HepG2 (cell line): ENCODE results near the gene NACC2. TPM values are rescaled to one million over a fixed set of nuclear protein-coding genes. Genes with fewer than 3 reads are reported as not detected.

Source experiments
- ATAC-seq: fragments of 200-7000 bp; cut with Tn5 transposase; 3 replicates; pipeline ENCODE4 v1.9.1; 2020; ENCODE audit warnings: mild to moderate bottlenecking, moderate library complexity
- BruUV-seq: library from RNA; stranded (reverse); fragments of 400-500 nt; replicated peaks from 2 replicates; lab custom pipeline; 2021; lab: Mats Ljungman, UMichigan
- CTCF ChIA-PET: fragments of 300-600 bp; formaldehyde crosslinking; extraction: SDS; loops from one replicate; lab custom pipeline; 2021; ENCODE audit warnings: low total read pairs, inconsistent platforms, low intra/inter-chr PET ratio; lab: Yijun Ruan, JAX
- POLR2A ChIA-PET: fragments of 350-600 bp; sonication (Branson Sonifier 250); formaldehyde crosslinking; loops from one replicate; lab custom pipeline; 2020; ENCODE audit warnings: antibody characterized with exemption, inconsistent platforms; lab: Yijun Ruan, JAX
- DNase-seq: peaks from one replicate; pipeline ENCODE4 v3.0.0-alpha.2; 2015; ENCODE audit warnings: low spot score
- FAIRE-seq: peaks from 3 replicates; lab custom pipeline; 2011; peaks lifted over from hg19 to GRCh38; lab: Jason Lieb, UNC
- H2AFZ ChIP-seq: one replicate; pipeline ENCODE4 v1.6.1; 2011; ENCODE audit warnings: low read length, inconsistent platforms
- H3K27ac ChIP-seq: fragments of 300-600 bp; 3 replicates; pipeline ENCODE4 v1.8.0; 2011; ENCODE audit warnings: mixed run types, mild to moderate bottlenecking, mixed read lengths, low read length, inconsistent platforms; ENCODE audit not compliant: insufficient read depth; ENCODE audit errors: extremely low read length
- H3K27me3 ChIP-seq, 2 experiments: fragments of 200-600 bp in 1 of 2; 2 replicates in 1 of 2; 3 replicates in 1 of 2; pipeline versions ENCODE4 v1.6.0 to v1.8.0; 2011; ENCODE audit warnings: low read length in 2 of 2, mild to moderate bottlenecking in 2 of 2, moderate library complexity in 2 of 2, inconsistent platforms in 1 of 2; ENCODE audit not compliant: insufficient read depth in 2 of 2, control insufficient read depth in 1 of 2
- H3K36me3 ChIP-seq, 2 experiments: fragments of 200-600 bp in 1 of 2; replicated peaks in 1 of 2; 2 replicates in 1 of 2; 3 replicates in 1 of 2; pipeline versions ENCODE4 v1.5.1 to v1.8.0; 2011; ENCODE audit warnings: low read length in 2 of 2, inconsistent platforms in 1 of 2; ENCODE audit not compliant: insufficient read depth in 2 of 2, control insufficient read depth in 1 of 2
- H3K4me1 ChIP-seq: 2 replicates; pipeline ENCODE4 v1.5.1; 2012; ENCODE audit warnings: low read length, inconsistent platforms; ENCODE audit not compliant: insufficient read depth
- H3K4me2 ChIP-seq: 2 replicates; pipeline ENCODE4 v1.6.0; 2011; ENCODE audit warnings: low read depth, low read length, inconsistent platforms
- H3K4me3 ChIP-seq, 3 experiments: fragments of 200-600 bp in 1 of 3; sonication (generic), shearing (Covaris generic) in 1 of 3; replicated peaks in 1 of 3; 2 replicates each; pipeline ENCODE4 v1.5.1; 2011 to 2016; ENCODE audit warnings: low read length in 3 of 3, inconsistent platforms in 2 of 3, low read depth in 2 of 3, mild to moderate bottlenecking in 2 of 3, control low read depth in 1 of 3, mixed read lengths in 1 of 3; ENCODE audit not compliant: insufficient read depth in 1 of 3
- H3K79me2 ChIP-seq: one replicate; pipeline ENCODE4 v1.6.1; 2011; ENCODE audit warnings: low read length, inconsistent platforms; ENCODE audit not compliant: insufficient read depth
- H3K9ac ChIP-seq: 2 replicates; pipeline ENCODE4 v1.6.0; 2011; ENCODE audit warnings: mild to moderate bottlenecking, low read depth, low read length, inconsistent platforms; ENCODE audit not compliant: insufficient read depth
- H3K9me3 ChIP-seq: 2 replicates; pipeline ENCODE4 v1.5.1; 2012; ENCODE audit warnings: mild to moderate bottlenecking, low read length
- H4K20me1 ChIP-seq: 2 replicates; pipeline ENCODE4 v1.6.0; 2011; ENCODE audit warnings: inconsistent platforms, mild to moderate bottlenecking, low read length, moderate library complexity; ENCODE audit not compliant: insufficient read depth
- AGO1 ChIP-seq: fragments of 200-400 bp; formaldehyde crosslinking; IDR thresholded peaks from 2 replicates; pipeline ENCODE4 v1.6.1; 2017; ENCODE audit warnings: mild to moderate bottlenecking, low read depth, low read length, moderate library complexity; ENCODE audit not compliant: poor library complexity, severe bottlenecking
- EP300 ChIP-seq, 3 experiments: sonication (generic) in 1 of 3; formaldehyde crosslinking in 1 of 3; IDR thresholded peaks; 2 replicates each; pipeline versions ENCODE4 v1.5.1 to v1.6.1; 2011 to 2020; ENCODE audit warnings: low read depth in 2 of 3, low read length in 2 of 3, borderline replicate concordance in 1 of 3, improper control_type of control experiment in 1 of 3, mild to moderate bottlenecking in 1 of 3, missing genetic modification reagents in 1 of 3, moderate library complexity in 1 of 3
- FOXO1 ChIP-seq: sonication (generic); formaldehyde crosslinking; IDR thresholded peaks from 2 replicates; pipeline ENCODE4 v1.4.0; 2020; ENCODE audit warnings: missing genetic modification reagents
- HNRNPH1 ChIP-seq: fragments of 200-400 bp; formaldehyde crosslinking; optimal IDR thresholded peaks from 2 replicates; pipeline ENCODE3; 2017; ENCODE audit warnings: mild to moderate bottlenecking, low read depth, low read length
- HOXA9 ChIP-seq: sonication (generic); formaldehyde crosslinking; IDR thresholded peaks from 2 replicates; pipeline ENCODE4 v1.8.1; 2022; ENCODE audit warnings: missing genetic modification reagents, mild to moderate bottlenecking, moderate library complexity, borderline replicate concordance
- JDP2 ChIP-seq: sonication (generic); formaldehyde crosslinking; IDR thresholded peaks from 2 replicates; pipeline ENCODE4 v1.8.1; 2022; ENCODE audit warnings: missing genetic modification reagents, borderline replicate concordance
- KLF13 ChIP-seq: sonication (generic); formaldehyde crosslinking; IDR thresholded peaks from 2 replicates; pipeline ENCODE4 v1.4.0; 2020; ENCODE audit warnings: mild to moderate bottlenecking, missing genetic modification reagents
- MAX ChIP-seq: IDR thresholded peaks from 2 replicates; pipeline ENCODE4 v1.6.1; 2012; ENCODE audit warnings: inconsistent platforms
- PCBP2 ChIP-seq: fragments of 200-400 bp; formaldehyde crosslinking; optimal IDR thresholded peaks from 2 replicates; pipeline ENCODE3; 2018; ENCODE audit warnings: low read length, low read depth; ENCODE audit not compliant: poor library complexity, severe bottlenecking
- RBFOX2 ChIP-seq: fragments of 200-400 bp; formaldehyde crosslinking; IDR thresholded peaks from 2 replicates; pipeline ENCODE4 v1.6.1; 2017; ENCODE audit warnings: low read depth, mild to moderate bottlenecking, low read length
- SKI ChIP-seq: fragments of 450-650 bp; IDR thresholded peaks from one replicate; pipeline ENCODE4 v1.6.1; 2018; ENCODE audit warnings: mild to moderate bottlenecking; ENCODE audit not compliant: partially characterized antibody
- SP1 ChIP-seq, 2 experiments: fragments of 450-650 bp in 1 of 2; sonication (generic) in 1 of 2; formaldehyde crosslinking in 1 of 2; IDR thresholded peaks; 2 replicates each; pipeline versions ENCODE4 v1.4.0 to v1.6.1; 2016 to 2020; ENCODE audit warnings: missing genetic modification reagents in 1 of 2
- ZNF136 ChIP-seq: sonication (generic); formaldehyde crosslinking; IDR thresholded peaks from 2 replicates; pipeline ENCODE4 v1.8.1; 2022; ENCODE audit warnings: low read depth, mild to moderate bottlenecking, moderate library complexity, missing genetic modification reagents
- ZNF3 ChIP-seq: IDR thresholded peaks from 2 replicates; pipeline ENCODE4 v1.7.0; 2017; ENCODE audit warnings: inconsistent platforms
- ZNF326 ChIP-seq: sonication (generic); formaldehyde crosslinking; IDR thresholded peaks from 2 replicates; pipeline ENCODE4 v1.4.0; 2020; ENCODE audit warnings: missing genetic modification reagents, borderline replicate concordance
- ZNF639 ChIP-seq: conservative IDR thresholded peaks from 2 replicates; pipeline ENCODE4 v1.6.1; 2018; ENCODE audit warnings: missing genetic modification reagents
- ZNF749 ChIP-seq: sonication (generic); formaldehyde crosslinking; IDR thresholded peaks from 2 replicates; pipeline ENCODE4 v1.8.0; 2022; ENCODE audit warnings: mild to moderate bottlenecking, missing genetic modification reagents, moderate library complexity, borderline replicate concordance
- ZNF768 ChIP-seq: sonication (generic); formaldehyde crosslinking; IDR thresholded peaks from 2 replicates; pipeline ENCODE4 v1.4.0; 2020; ENCODE audit warnings: missing genetic modification reagents
- WGBS: methylation state at CpG from one replicate; pipeline ENCODE4 v1.1.6; 2017; ENCODE audit warnings: low lambda C conversion rate; 5-methylcytosine and 5-hydroxymethylcytosine counted together
- in situ Hi-C: cut with HindIII; loops from 2 replicates; pipeline ENCODE4 v1.10.0; 2017; ENCODE audit warnings: low pct_unique_long_range_greater_than_20kb; ENCODE audit not compliant: extremely low pct_ligation_motif_present
- intact Hi-C: fragments of 100-400 bp; cut with micrococcal nuclease; formaldehyde crosslinking; loops from one replicate; pipeline ENCODE4 v1.10.0; 2022; ENCODE audit not compliant: unreplicated experiment
- polyA plus RNA-seq, 8 experiments: library from polyadenylated mRNA; depleted of rRNA in 3 of 8; stranded (reverse) in 7 of 8; unstranded in 1 of 8; fragments of >200 nt; fragmentation: Illumina TruSeq in 4 of 8; extraction: Trizol in 4 of 8; gene quantifications; 2 replicates each; pipeline versions ENCODE4 v1.2.1 to v1.2.3, GENCODE V29; 2011 to 2016; ENCODE audit warnings: low read depth in 4 of 8, missing spikeins in 1 of 8, mixed read lengths in 1 of 8; ENCODE audit not compliant: insufficient read depth in 1 of 8
- total RNA-seq, 5 experiments: library from RNA; depleted of rRNA; stranded (reverse); fragments of >200 nt; fragmentation: Illumina TruSeq; extraction: Trizol; gene quantifications; 2 replicates each; pipeline ENCODE4 v1.2.3, GENCODE V29; 2016; ENCODE audit warnings: low read depth in 1 of 5
- TF ChIP-seq, protein P1 (sequence below): sonication (generic); formaldehyde crosslinking; IDR thresholded peaks from 2 replicates; pipeline ENCODE4 v1.9.0; 2022; ENCODE audit warnings: missing genetic modification reagents, mild to moderate bottlenecking, borderline replicate concordance

NACC2 gene
- total and polyA plus RNA-seq, 2 of the 13 experiments (the other 11 are each of a cell fraction or from before 2014, with no cell fraction given): 5.9 to 12.3 TPM

DNA sequence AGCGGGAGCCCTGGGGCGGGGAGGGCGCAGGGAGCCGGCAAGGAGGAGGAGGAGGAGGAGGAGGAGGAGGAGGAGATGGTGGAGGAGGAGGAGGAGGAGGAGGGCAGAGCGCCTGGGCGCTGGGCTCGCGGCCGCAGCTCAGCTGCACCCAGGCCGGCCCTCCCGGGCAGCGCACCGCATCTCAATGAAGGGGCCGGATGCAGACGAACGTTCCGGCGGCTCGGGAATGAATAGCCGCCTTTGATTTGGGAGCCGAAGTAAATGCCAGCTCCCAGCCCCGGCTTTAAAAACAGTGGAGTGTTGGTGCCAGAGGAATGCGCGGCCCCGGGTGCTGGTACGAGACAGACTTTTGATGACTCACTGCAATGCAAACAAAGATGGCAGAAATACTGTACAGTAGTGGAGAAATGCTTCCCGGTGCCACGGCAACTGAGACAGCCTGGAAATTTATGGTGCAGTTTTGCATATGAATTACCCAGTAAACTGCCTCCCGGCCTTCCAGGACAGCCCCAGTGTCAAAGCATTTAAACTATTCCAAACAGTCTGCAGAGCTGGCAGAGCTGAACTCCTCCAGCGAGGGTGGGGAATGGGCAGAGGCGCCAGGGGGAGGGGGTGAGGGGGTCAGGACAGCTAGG lies 43.1 kb downstream of the NACC2 start (continued):
- TF ChIP-seq ZNF749 (CRISPR knock-in tag) (no peak), PCBP2 (no peak), JDP2 (no peak), ZNF3 (no peak), KLF13 (CRISPR knock-in tag) (no peak), HNRNPH1 (no peak), ZNF136 (CRISPR knock-in tag) (no peak)

DNA sequence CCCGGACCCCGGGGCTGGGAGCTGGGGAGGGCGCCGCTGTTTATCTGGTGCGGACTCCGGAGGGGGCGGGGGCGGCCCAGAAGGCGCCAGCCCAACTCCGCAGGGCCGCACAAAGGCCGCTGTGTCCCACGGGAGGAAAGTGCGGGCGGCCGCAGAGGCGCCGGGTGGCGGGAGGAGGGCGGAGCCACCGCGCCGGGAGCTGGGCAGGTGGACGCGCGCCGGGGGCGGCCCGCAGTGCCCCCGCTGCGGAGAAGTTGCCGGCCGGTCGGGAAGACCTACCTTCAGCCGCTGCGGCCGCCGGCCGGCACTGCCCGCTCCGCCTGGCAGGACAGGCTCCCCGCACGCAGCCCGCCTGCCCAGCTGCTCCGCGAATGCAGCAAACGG lies 43.6 kb downstream of the NACC2 start:
- peaks cover 24% of the 10 kb centered on the region for H4K20me1 ChIP-seq
- in situ Hi-C loops: no loop called here
- TF ChIP-seq AGO1: peak; percentile 26
- no peak for TF ChIP-seq ZNF639 (CRISPR knock-in tag)
- TF ChIP-seq, protein P1, sequence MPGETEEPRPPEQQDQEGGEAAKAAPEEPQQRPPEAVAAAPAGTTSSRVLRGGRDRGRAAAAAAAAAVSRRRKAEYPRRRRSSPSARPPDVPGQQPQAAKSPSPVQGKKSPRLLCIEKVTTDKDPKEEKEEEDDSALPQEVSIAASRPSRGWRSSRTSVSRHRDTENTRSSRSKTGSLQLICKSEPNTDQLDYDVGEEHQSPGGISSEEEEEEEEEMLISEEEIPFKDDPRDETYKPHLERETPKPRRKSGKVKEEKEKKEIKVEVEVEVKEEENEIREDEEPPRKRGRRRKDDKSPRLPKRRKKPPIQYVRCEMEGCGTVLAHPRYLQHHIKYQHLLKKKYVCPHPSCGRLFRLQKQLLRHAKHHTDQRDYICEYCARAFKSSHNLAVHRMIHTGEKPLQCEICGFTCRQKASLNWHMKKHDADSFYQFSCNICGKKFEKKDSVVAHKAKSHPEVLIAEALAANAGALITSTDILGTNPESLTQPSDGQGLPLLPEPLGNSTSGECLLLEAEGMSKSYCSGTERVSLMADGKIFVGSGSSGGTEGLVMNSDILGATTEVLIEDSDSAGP (CRISPR knock-in tag): 0 out of 2 replicates have a peak, but pooled peaks have one; percentile 4
- peak; percentile 13 for TF ChIP-seq SKI
- peak; percentile 67 for TF ChIP-seq RBFOX2
- TF ChIP-seq ZNF326 (CRISPR knock-in tag): no peak
- no peak for TF ChIP-seq SP1 (IDR thresholded peaks at IDR 0.05)
- no peak for TF ChIP-seq SP1 (CRISPR knock-in tag; IDR thresholded peaks at IDR 0.05)
- 0 out of 4 replicates have a peak, but pooled peaks of 1 of the 2 experiments have one; percentile 7 for TF ChIP-seq EP300 (IDR thresholded peaks at IDR 0.05; ENCODE audit: low read depth in 2 of 2, low read length in 2 of 2)
- no peak for TF ChIP-seq EP300 (CRISPR knock-in tag; IDR thresholded peaks at IDR 0.05; ENCODE audit: borderline replicate concordance)
- TF ChIP-seq FOXO1: no peak
- TF ChIP-seq ZNF768: peak; percentile 9; the same call in 1 of the 2 replicates
- 0 out of 2 replicates have a peak, but pooled peaks have one; percentile 12 for TF ChIP-seq MAX
- 0 out of 2 replicates have a peak, but pooled peaks have one; percentile 7 for TF ChIP-seq HOXA9 (CRISPR knock-in tag)

More for the DNA sequence above, 43.6 kb downstream of the NACC2 start:
- Histone ChIP-seq H2AFZ (no peak overlapping the region), H3K36me3 (peaks cover 13 to 30% of the 10 kb centered on the region in 2 experiments; a peak in 3 of 5 replicates), H3K4me3 (peak overlapping the region; percentile 49 to 72 (median 67); a peak in 4 of 6 replicates), H3K9me3 (no peaks in the 10 kb centered on the region), H3K9ac (peak overlapping the region; percentile 68), H3K27ac (peak overlapping the region; percentile 75), H3K4me2 (peak overlapping the region; percentile 93), H3K4me1 (peaks cover 33% of the 10 kb centered on the region), H3K27me3 (no peaks in the 10 kb centered on the region), H3K79me2 (peaks cover 29% of the 10 kb centered on the region)
- no TSS peak for BruUV-seq
- ChIA-PET POLR2A (interaction anchor here (0.8 to 4.2 kb wide), 11 partner anchors 37 to 66 kb away, joined by 3 to 47 read pairs (median 9); partner anchors contain the start of genes NACC2 and TMEM250), CTCF (no interaction called here)
- peak; percentile 50 for ATAC-seq
- DNase-seq: peak; percentile 46
- intact Hi-C loops: loop anchor here (5.0 kb wide), 3 partner anchors 39 to 59 kb away; no protein-coding TSS in a partner anchor
- no peak for FAIRE-seq
- 71% methylated on average over 25 of the region's 47 CpGs for WGBS
